Natural killer cell (primary cell): ENCODE data around the gene TGM2. TPM values are rescaled to one million over a fixed set of nuclear protein-coding genes. Genes with fewer than 3 reads are reported as not detected.

Source experiments
- ATAC-seq, 3 donors: fragments of 150-1000 bp in 2 of 3; fragments of 200-7000 bp in 1 of 3; cut with Tn5 transposase; 1 replicate in 1 of 3; 2 replicates in 2 of 3; pipeline ENCODE4 v1.10.0; 2021; ENCODE audit warnings: mild to moderate bottlenecking in 2 of 3, moderate library complexity in 2 of 3
- DNase-seq, 2 donors: peaks; one replicate each; pipeline versions ENCODE4 v3.0.0 to v3.0.0-alpha.2; 2013 to 2021; ENCODE audit warnings: mixed read lengths in 1 of 2
- H3K27ac ChIP-seq: one replicate; pipeline ENCODE4 v1.5.1; 2013; ENCODE audit warnings: mild to moderate bottlenecking, low read length
- H3K27me3 ChIP-seq: one replicate; pipeline ENCODE4 v1.6.1; 2013; ENCODE audit warnings: low read length; ENCODE audit not compliant: control insufficient read depth, insufficient read depth
- H3K36me3 ChIP-seq: one replicate; pipeline ENCODE4 v1.6.1; 2013; ENCODE audit warnings: low read length; ENCODE audit not compliant: control insufficient read depth, insufficient read depth
- H3K4me1 ChIP-seq: one replicate; pipeline ENCODE4 v1.6.1; 2013; ENCODE audit warnings: low read length; ENCODE audit not compliant: control insufficient read depth, insufficient read depth
- H3K4me3 ChIP-seq: one replicate; pipeline ENCODE4 v1.5.1; 2013; ENCODE audit warnings: low read length
- H3K9me3 ChIP-seq: one replicate; pipeline ENCODE4 v1.6.1; 2013; ENCODE audit warnings: low read length; ENCODE audit not compliant: control insufficient read depth, insufficient read depth
- H3K27ac Mint-ChIP-seq, 2 donors: one replicate each; pipeline ENCODE4 v1.8.0; 2022; ENCODE audit warnings: mild to moderate bottlenecking in 2 of 2, mixed read lengths in 2 of 2, moderate library complexity in 1 of 2
- H3K27me3 Mint-ChIP-seq, 2 donors: one replicate each; pipeline ENCODE4 v1.8.0; 2022; ENCODE audit warnings: low read depth in 2 of 2, mixed read lengths in 2 of 2
- H3K36me3 Mint-ChIP-seq: one replicate; pipeline ENCODE4 v1.8.0; 2022; ENCODE audit warnings: mixed read lengths
- H3K4me1 Mint-ChIP-seq, 2 donors: one replicate each; pipeline ENCODE4 v1.8.0; 2022; ENCODE audit warnings: mixed read lengths in 2 of 2
- H3K4me3 Mint-ChIP-seq: one replicate; pipeline ENCODE4 v1.8.0; 2022; ENCODE audit warnings: mild to moderate bottlenecking, moderate library complexity, mixed read lengths
- H3K9me3 Mint-ChIP-seq, 2 donors: one replicate each; pipeline ENCODE4 v1.8.0; 2022; ENCODE audit warnings: mixed read lengths in 2 of 2
- WGBS: methylation state at CpG from one replicate; pipeline ENCODE4 v1.1.7; 2013; ENCODE audit warnings: missing lambda C conversion rate; ENCODE audit not compliant: insufficient coverage; 5-methylcytosine and 5-hydroxymethylcytosine counted together
- intact Hi-C: fragments of 100-400 bp; cut with micrococcal nuclease; formaldehyde crosslinking; loops from one replicate; pipeline ENCODE4 v1.14.2; 2022
- total RNA-seq, 4 donors: library from RNA; stranded (reverse); fragments of 120-200 nt in 1 of 4; gene quantifications; one replicate each; pipeline versions ENCODE4 v1.2.3 to v1.2.4, GENCODE V29; 2013 to 2022
- TF ChIP-seq, protein P1 (sequence below): fragments of 200-600 bp; IDR thresholded peaks from one replicate; pipeline ENCODE4 v1.8.0; 2022; ENCODE audit warnings: antibody characterized with exemption

Gene TGM2
- total RNA-seq, 3 donors from 2014 or later (not counting 1 experiment from before 2014, with no cell fraction given): 0.33 TPM; not detected in 1

DNA sequence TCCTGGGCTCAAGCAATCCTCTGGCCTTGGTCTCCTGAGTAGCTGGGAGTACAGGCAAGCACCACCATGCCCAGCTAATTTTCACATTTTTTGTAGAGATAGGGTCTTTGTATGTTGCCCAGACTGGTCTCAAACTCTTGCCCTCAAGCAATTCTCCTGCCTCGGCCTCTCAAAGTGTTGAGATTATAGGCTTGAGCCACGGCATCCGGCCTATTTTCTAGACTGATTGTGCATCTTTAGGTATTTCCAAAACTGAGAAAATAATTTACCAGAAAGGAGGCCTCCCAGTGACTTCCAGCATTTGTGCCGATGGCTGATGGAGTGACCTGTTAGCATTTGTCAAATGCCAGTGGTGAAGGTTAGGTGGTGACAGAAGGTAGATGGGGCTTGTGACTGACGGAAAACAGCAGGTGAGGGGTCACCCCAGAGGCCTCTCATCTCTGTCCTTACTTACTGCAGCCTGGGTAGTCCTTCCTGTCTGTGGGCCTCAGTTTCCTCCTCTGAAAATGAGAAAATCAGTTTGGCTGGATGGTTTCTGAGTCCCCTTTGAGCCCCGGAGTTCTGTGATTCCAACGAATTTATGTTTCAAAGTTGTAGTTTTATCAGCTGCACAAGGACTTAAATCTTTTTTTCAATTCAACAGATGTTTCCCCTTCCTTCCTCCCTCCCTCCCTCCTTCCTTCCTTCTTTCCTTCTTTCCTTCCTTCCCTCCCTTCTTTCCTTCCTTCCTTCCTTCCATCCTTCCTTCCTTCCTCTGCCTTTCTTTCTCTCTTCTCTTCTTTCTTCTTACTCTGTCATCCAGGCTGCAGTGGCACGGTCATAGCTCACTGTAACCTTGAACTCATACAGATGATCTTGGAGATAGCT is 53.5 kb downstream of the TGM2 start:
- Mint-ChIP-seq H3K4me3 (no peak overlapping the region), H3K4me1 (no peaks in the 10 kb centered on the region), H3K9me3 (no peaks in the 10 kb centered on the region), H3K36me3 (no peaks in the 10 kb centered on the region), H3K27ac (no peak overlapping the region), H3K27me3 (no peaks in the 10 kb centered on the region)
- ATAC-seq (no peak), DNase-seq (no peak)
- Histone ChIP-seq H3K4me1 (no peaks in the 10 kb centered on the region), H3K27me3 (no peaks in the 10 kb centered on the region), H3K36me3 (no peaks in the 10 kb centered on the region), H3K27ac (no peak overlapping the region), H3K4me3 (no peak overlapping the region), H3K9me3 (no peaks in the 10 kb centered on the region)
- intact Hi-C loops: no loop called here
- 88% methylated on average over 8 of the region's 8 CpGs for WGBS
- TF ChIP-seq, protein P1, sequence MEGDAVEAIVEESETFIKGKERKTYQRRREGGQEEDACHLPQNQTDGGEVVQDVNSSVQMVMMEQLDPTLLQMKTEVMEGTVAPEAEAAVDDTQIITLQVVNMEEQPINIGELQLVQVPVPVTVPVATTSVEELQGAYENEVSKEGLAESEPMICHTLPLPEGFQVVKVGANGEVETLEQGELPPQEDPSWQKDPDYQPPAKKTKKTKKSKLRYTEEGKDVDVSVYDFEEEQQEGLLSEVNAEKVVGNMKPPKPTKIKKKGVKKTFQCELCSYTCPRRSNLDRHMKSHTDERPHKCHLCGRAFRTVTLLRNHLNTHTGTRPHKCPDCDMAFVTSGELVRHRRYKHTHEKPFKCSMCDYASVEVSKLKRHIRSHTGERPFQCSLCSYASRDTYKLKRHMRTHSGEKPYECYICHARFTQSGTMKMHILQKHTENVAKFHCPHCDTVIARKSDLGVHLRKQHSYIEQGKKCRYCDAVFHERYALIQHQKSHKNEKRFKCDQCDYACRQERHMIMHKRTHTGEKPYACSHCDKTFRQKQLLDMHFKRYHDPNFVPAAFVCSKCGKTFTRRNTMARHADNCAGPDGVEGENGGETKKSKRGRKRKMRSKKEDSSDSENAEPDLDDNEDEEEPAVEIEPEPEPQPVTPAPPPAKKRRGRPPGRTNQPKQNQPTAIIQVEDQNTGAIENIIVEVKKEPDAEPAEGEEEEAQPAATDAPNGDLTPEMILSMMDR: no peak

DNA sequence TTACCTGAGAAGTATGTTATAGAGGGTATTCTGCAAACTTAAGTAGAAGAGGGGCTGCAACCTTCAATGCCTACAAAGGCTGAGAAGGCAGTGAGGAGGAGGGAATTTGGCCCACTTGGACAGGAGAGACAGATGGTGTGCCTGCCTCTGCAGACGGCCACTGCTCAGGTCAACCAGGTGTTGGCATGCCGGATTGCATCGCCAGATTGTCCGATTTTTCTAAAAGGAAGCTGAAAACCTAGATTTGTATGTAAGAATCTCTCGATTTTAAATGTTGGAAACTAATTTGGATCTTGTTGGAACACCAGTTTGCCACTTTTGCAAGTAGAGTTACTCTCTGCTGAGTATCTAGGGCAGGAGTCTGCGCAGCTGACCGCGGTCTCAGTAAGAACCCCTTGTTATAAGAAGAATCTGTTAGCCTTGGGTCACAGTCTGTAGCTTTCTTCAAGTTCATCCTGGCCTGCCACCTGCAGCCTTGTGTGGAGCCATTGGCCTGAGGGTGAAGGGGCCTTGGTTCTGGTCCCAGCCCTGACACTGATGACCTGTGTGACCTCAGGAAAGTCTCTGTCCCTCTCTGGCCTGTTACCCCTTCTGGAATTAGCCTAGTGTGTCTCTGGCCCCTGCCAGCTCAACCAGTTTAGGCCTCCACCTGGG is 54.4 kb downstream of the TGM2 start:
- no peaks in the 10 kb centered on the region for H3K9me3 Mint-ChIP-seq
- 93% methylated on average over 8 of the region's 8 CpGs for WGBS
- no peak overlapping the region for H3K27ac ChIP-seq
- no peak overlapping the region for H3K4me3 ChIP-seq
- H3K27me3 ChIP-seq: no peaks in the 10 kb centered on the region
- no peaks in the 10 kb centered on the region for H3K27me3 Mint-ChIP-seq
- no peak for ATAC-seq
- no peaks in the 10 kb centered on the region for H3K4me1 Mint-ChIP-seq
- H3K36me3 Mint-ChIP-seq: no peaks in the 10 kb centered on the region
- H3K9me3 ChIP-seq: no peaks in the 10 kb centered on the region
- no peak for DNase-seq
- no peak overlapping the region for H3K4me3 Mint-ChIP-seq
- TF ChIP-seq, protein P1: no peak
- intact Hi-C loops: no loop called here
- H3K4me1 ChIP-seq: no peaks in the 10 kb centered on the region
- no peak overlapping the region for H3K27ac Mint-ChIP-seq
- H3K36me3 ChIP-seq: no peaks in the 10 kb centered on the region

DNA sequence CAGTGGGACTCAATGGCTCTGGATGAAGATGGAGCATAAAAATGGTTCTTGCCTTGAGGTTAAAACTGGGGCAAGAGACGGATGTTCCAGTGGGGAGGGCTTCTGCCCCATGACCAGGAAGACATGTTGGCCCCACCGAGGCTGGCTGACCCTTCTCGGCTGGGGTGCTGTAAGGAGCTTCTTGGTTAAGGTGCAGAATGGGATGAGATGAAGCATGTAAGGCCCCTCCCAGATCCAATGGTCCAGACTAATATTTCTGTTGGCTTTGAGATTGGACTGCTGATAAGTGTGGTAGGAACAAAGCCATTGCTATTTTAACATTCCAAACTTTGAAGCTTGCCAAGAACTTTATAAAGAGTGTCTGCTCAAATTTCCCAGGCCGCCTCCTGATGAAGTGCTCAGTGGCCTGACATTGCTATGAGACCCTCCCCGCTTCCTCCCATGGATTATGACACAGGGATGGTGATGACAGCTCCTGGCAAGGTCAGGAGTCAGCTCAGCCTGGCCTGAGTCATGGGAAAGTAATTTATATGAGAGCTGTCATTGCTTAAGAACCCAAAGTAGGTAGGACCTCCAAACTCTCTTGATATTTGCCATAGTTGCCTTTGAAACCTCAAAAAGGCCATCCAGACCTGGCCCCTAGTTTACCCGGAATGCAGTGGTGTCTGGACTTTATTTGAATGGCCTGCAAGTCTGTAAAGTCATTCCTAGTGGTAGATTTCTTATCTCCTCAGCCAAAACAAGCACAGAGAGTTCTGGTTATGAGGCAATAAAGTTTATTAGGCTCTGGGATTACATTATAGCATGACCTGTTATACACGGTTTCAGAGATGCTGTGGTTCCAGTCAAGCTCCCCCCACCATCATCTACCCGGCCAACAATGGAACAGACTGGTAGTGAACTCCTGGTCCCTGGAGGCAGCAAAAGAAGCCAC is 55.2 kb downstream of the TGM2 start:
- Mint-ChIP-seq H3K36me3 (no peaks in the 10 kb centered on the region), H3K9me3 (no peaks in the 10 kb centered on the region), H3K4me1 (no peaks in the 10 kb centered on the region), H3K27me3 (no peaks in the 10 kb centered on the region), H3K4me3 (no peak overlapping the region), H3K27ac (no peak overlapping the region)
- ATAC-seq (no peak), DNase-seq (no peak)
- Histone ChIP-seq H3K27me3 (no peaks in the 10 kb centered on the region), H3K27ac (no peak overlapping the region), H3K9me3 (no peaks in the 10 kb centered on the region), H3K36me3 (no peaks in the 10 kb centered on the region), H3K4me1 (no peaks in the 10 kb centered on the region), H3K4me3 (no peak overlapping the region)
- WGBS: 87% methylated on average over 7 of the region's 8 CpGs
- TF ChIP-seq, protein P1: no peak
- intact Hi-C loops: no loop called here
